Left lung (tissue), 10 donors: Measurements from ENCODE around the gene MAST3. TPM values are rescaled to one million over a fixed set of nuclear protein-coding genes. Genes with fewer than 3 reads are reported as not detected.

Experiments
- ATAC-seq: fragments of 200-7000 bp; cut with Tn5 transposase; one replicate; pipeline ENCODE4 v1.9.1; 2020; ENCODE audit warnings: moderate library complexity
- DNase-seq, 4 donors: peaks; one replicate each; pipeline ENCODE4 v3.0.0-alpha.2; 2013 to 2020
- H3K27ac ChIP-seq, 2 donors: fragments of 200-600 bp; sonication (generic) in 1 of 2; one replicate each; pipeline versions ENCODE4 v1.5.0 to v1.8.0; 2020 to 2021
- H3K27me3 ChIP-seq, 2 donors: fragments of 200-600 bp; sonication (generic) in 1 of 2; one replicate each; pipeline versions ENCODE4 v1.5.0 to v1.8.0; 2020 to 2021
- H3K36me3 ChIP-seq, 2 donors: fragments of 200-600 bp; sonication (generic) in 1 of 2; one replicate each; pipeline versions ENCODE4 v1.5.0 to v1.8.0; 2020 to 2021
- H3K4me1 ChIP-seq, 2 donors: fragments of 200-600 bp; one replicate each; pipeline ENCODE4 v1.8.0; 2021
- H3K4me3 ChIP-seq, 2 donors: fragments of 200-600 bp; sonication (generic) in 1 of 2; one replicate each; pipeline versions ENCODE4 v1.5.0 to v1.8.0; 2020 to 2021; ENCODE audit warnings: mild to moderate bottlenecking in 1 of 2
- H3K9me3 ChIP-seq, 2 donors: fragments of 200-600 bp; sonication (generic) in 1 of 2; one replicate each; pipeline versions ENCODE4 v1.5.0 to v1.8.0; 2020 to 2021
- intact Hi-C, 2 donors: fragments of 100-400 bp; cut with DNase I; formaldehyde crosslinking; loops; one replicate each; pipeline versions ENCODE4 v1.11.2 to v1.14.2; 2022
- polyA plus RNA-seq, 6 donors: library from polyadenylated mRNA; unstranded; fragments of 120-200 nt; gene quantifications; one replicate each; pipeline ENCODE4 v1.2.1, GENCODE V29; 2013; ENCODE audit not compliant: insufficient read length in 6 of 6
- total RNA-seq, 2 donors: library from RNA; stranded (reverse); fragmentation: NEBNext Ultra II Directional; extraction: Animal tissue kit (Norgen Biotek cat#: 25700); gene quantifications; one replicate each; pipeline ENCODE4 v1.2.1, GENCODE V29; 2021
- TF ChIP-seq, protein P1 (sequence below), 2 donors: fragments of 200-600 bp; sonication (generic) in 1 of 2; IDR thresholded peaks; one replicate each; pipeline versions ENCODE4 v1.5.0 to v1.8.0; 2021; ENCODE audit warnings: antibody characterized with exemption in 2 of 2
- donor health status: DM: no; HTN: yes; CAD: no.
- donor health status: DM: no; HTN: no; CAD: no.

The MAST3 gene
- total and polyA plus RNA-seq, 8 donors, result 4.7 to 30.3 (median 6.7) TPM

DNA sequence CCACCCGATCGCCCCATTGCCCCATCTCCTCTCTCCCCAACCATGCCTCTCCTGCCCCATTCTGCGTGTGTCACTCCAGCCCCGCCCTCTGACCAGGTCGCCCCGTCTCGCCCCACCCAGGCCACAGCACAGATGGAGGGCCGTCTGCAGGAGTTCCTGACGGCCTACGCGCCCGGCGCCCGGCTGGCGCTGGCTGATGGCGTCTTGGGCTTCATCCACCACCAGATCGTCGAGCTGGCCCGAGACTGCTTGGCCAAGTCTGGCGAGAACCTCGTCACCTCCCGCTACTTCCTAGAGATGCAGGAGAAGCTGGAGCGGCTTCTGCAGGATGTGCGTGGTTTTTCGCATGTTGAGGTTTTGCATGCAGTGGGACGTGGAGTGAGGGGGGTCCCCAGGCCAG is 26.2 kb downstream of the MAST3 start:
- Histone ChIP-seq H3K4me3 (no peak overlapping the region), H3K27me3 (no peaks in the 10 kb centered on the region), H3K9me3 (no peaks in the 10 kb centered on the region), H3K27ac (no peak overlapping the region), H3K4me1 (peaks cover 0 to 25% of the 10 kb centered on the region in 2 donors), H3K36me3 (peaks cover 0 to 83% of the 10 kb centered on the region in 2 donors)
- TF ChIP-seq, protein P1, sequence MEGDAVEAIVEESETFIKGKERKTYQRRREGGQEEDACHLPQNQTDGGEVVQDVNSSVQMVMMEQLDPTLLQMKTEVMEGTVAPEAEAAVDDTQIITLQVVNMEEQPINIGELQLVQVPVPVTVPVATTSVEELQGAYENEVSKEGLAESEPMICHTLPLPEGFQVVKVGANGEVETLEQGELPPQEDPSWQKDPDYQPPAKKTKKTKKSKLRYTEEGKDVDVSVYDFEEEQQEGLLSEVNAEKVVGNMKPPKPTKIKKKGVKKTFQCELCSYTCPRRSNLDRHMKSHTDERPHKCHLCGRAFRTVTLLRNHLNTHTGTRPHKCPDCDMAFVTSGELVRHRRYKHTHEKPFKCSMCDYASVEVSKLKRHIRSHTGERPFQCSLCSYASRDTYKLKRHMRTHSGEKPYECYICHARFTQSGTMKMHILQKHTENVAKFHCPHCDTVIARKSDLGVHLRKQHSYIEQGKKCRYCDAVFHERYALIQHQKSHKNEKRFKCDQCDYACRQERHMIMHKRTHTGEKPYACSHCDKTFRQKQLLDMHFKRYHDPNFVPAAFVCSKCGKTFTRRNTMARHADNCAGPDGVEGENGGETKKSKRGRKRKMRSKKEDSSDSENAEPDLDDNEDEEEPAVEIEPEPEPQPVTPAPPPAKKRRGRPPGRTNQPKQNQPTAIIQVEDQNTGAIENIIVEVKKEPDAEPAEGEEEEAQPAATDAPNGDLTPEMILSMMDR (IDR thresholded peaks at IDR 0.05), result no peak
- DNase-seq (no peak), ATAC-seq (no peak)
- intact Hi-C loops, result no loop called here

DNA sequence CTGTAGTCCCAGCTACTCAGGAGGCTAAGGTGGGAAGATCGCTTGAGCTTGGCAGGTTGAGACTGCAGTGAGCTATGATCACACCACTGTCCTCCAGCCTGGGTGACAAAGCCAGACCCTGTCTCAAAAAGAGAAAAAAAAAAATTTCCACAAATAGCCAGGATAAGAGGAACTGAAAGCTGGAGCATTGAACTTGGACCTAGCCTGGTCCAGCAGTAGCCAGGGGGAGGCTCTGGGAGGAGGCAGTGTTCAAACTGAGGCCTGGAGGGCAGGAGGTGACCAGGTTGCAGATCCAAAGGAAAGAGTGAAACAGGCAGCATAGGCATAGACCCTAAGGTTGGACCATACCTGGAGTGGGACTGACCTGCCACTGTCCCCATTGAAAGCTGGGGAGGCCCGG is 28.5 kb downstream of the MAST3 start:
- Histone ChIP-seq H3K27ac (no peak overlapping the region), H3K27me3 (no peaks in the 10 kb centered on the region), H3K36me3 (peaks cover 0 to 96% of the 10 kb centered on the region in 2 donors), H3K9me3 (no peaks in the 10 kb centered on the region), H3K4me1 (peaks cover 0 to 8% of the 10 kb centered on the region in 2 donors), H3K4me3 (no peak overlapping the region)
- ATAC-seq, result no peak
- no peak for DNase-seq
- TF ChIP-seq, protein P1 (IDR thresholded peaks at IDR 0.05), result no peak
- intact Hi-C loops, result no loop called here

DNA sequence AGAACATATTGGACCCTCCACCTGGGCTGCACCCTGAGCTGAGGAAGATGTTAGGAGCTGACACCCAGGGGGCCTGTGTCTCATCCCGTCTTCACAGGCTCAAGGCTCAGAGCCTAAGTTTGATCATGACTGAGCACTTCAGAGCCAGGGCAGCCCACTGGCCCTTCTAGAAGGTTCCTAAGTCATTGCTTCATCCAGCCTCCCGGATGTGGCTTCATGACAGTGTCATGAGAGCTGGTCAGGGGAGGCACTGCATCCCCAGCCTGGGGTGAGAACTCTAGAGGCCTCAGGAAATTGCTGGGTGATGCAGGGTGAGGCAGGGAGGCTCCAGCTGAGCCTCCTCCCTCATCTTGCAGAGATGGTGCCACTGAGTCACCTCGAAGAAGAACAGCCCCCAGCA is 30.5 kb downstream of the MAST3 start:
- Histone ChIP-seq H3K27me3 (no peaks in the 10 kb centered on the region), H3K36me3 (peaks cover 0 to 96% of the 10 kb centered on the region in 2 donors), H3K27ac (peak overlapping the region in 1 of 2 donors; percentile 55), H3K9me3 (no peaks in the 10 kb centered on the region), H3K4me3 (no peak overlapping the region), H3K4me1 (peaks cover 0 to 8% of the 10 kb centered on the region in 2 donors)
- ATAC-seq (no peak), DNase-seq (no peak)
- TF ChIP-seq, protein P1 (IDR thresholded peaks at IDR 0.05), result no peak
- intact Hi-C loops, result no loop called here

DNA sequence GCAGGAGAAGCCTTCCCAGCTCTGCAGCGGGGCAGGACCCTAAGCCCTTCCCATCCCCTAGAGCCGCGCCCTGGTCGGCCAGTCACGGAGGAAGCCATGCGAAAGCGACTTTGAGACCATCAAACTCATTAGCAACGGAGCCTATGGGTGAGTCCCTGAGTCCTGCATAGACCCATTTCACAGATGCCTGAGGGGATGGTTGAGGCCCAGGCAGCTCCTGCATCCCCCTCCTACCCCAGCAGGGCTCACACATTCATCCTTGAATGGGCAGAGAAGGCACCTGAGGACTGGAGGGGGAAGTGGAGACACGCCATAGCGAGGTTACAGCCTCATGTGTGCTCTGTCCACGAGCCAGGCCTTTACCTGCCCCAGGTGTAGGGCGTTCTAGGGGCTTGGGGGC is 31.2 kb downstream of the MAST3 start:
- H3K4me3 ChIP-seq, result no peak overlapping the region
- H3K4me1 ChIP-seq, result peaks cover 0 to 8% of the 10 kb centered on the region in 2 donors
- intact Hi-C loops, result no loop called here
- H3K27ac ChIP-seq, result no peak overlapping the region
- no peak for ATAC-seq
- no peak for DNase-seq
- H3K9me3 ChIP-seq, result no peaks in the 10 kb centered on the region
- peaks cover 0 to 96% of the 10 kb centered on the region in 2 donors for H3K36me3 ChIP-seq
- no peaks in the 10 kb centered on the region for H3K27me3 ChIP-seq
- TF ChIP-seq, protein P1 (IDR thresholded peaks at IDR 0.05), result no peak

DNA sequence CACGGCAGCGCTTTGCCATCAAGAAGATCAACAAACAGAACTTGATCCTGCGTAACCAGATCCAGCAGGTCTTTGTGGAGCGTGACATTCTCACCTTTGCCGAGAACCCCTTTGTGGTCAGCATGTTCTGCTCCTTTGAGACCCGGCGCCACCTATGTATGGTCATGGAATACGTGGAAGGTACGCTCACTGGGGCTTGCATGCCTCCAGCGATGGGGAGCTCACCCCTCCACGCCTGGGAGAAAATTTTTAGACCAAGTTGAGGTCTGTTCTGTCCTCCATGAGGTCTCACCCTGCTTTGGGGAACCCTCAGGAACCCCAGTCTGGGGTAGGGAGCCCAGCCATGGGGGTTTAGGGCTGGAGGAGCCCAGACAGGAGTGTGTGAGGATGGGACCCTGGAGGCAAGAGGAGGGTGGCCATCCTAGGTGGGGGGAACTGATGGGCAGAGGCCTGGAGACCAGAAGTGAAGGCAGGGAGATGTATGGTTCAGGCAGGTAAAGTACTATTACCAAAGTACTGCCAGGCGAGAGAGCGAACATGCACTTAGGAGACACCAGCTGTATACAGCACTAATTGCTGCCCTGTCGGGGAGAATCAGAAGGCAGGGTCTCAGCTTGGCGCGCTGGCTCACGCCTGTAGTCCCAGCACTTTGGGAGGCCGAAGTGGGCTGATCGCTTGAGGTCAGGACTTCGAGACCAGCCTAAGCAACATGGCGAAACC is 33.1 kb downstream of the MAST3 start:
- intact Hi-C loops, result no loop called here
- TF ChIP-seq, protein P1 (IDR thresholded peaks at IDR 0.05), result no peak
- ATAC-seq (no peak), DNase-seq (no peak)
- no peaks in the 10 kb centered on the region for H3K27me3 ChIP-seq
- H3K4me1 ChIP-seq, result peaks cover 0 to 8% of the 10 kb centered on the region in 2 donors
- peaks cover 0 to 96% of the 10 kb centered on the region in 2 donors for H3K36me3 ChIP-seq
- H3K4me3 ChIP-seq, result no peak overlapping the region
- H3K27ac ChIP-seq, result no peak overlapping the region
- no peaks in the 10 kb centered on the region for H3K9me3 ChIP-seq
